SK-N-SH treated with all-trans-retinoic acid at 6 μM for 48 hours (cell line): Measurements from ENCODE around the gene COL4A1.

Experiments
- ATAC-seq: fragments of 200-7000 bp; cut with Tn5 transposase; 3 replicates; pipeline ENCODE4 v1.9.1; 2020; ENCODE audit warnings: mild to moderate bottlenecking, moderate library complexity
- ARNTL ChIP-seq: fragments of 450-650 bp; formaldehyde crosslinking; IDR thresholded peaks from 2 replicates; pipeline ENCODE4 v1.5.0; 2020; ENCODE audit warnings: low read depth, mild to moderate bottlenecking, moderate library complexity, borderline replicate concordance
- BACH2 ChIP-seq: fragments of 250-450 bp; sonication (Bioruptor Pico); IDR thresholded peaks from 2 replicates; pipeline ENCODE4 v1.9.0; 2021; ENCODE audit warnings: mild to moderate bottlenecking, borderline replicate concordance
- CSDC2 ChIP-seq: fragments of 250-450 bp; sonication (Bioruptor Pico); IDR thresholded peaks from 2 replicates; pipeline ENCODE4 v1.5.0; 2020; ENCODE audit warnings: mild to moderate bottlenecking, moderate library complexity
- GLIS3 ChIP-seq: fragments of 250-450 bp; sonication (Bioruptor Pico); IDR thresholded peaks from 2 replicates; pipeline ENCODE4 v1.5.0; 2020; ENCODE audit warnings: mild to moderate bottlenecking, moderate library complexity
- ISL1 ChIP-seq: fragments of 250-450 bp; sonication (Bioruptor Pico); IDR thresholded peaks from 2 replicates; pipeline ENCODE4 v2.1.2; 2022; ENCODE audit warnings: mild to moderate bottlenecking, moderate library complexity
- OSR1 ChIP-seq: fragments of 250-450 bp; sonication (Bioruptor Pico); IDR thresholded peaks from 2 replicates; pipeline ENCODE4 v1.8.0; 2022; ENCODE audit warnings: moderate library complexity, mild to moderate bottlenecking, inconsistent platforms
- PPARA ChIP-seq: fragments of 250-450 bp; sonication (Bioruptor Pico); IDR thresholded peaks from 2 replicates; pipeline ENCODE4 v1.5.0; 2020; ENCODE audit warnings: mild to moderate bottlenecking, borderline replicate concordance
- RARB ChIP-seq: fragments of 250-450 bp; sonication (Bioruptor Pico); IDR thresholded peaks from 2 replicates; pipeline ENCODE4 v1.8.0; 2021; ENCODE audit warnings: mild to moderate bottlenecking, moderate library complexity
- SNAI2 ChIP-seq: fragments of 250-450 bp; sonication (Bioruptor Pico); IDR thresholded peaks from 2 replicates; pipeline ENCODE4 v1.5.0; 2020; ENCODE audit warnings: mild to moderate bottlenecking, moderate library complexity
- TCF4 ChIP-seq: fragments of 250-450 bp; sonication (Bioruptor Pico); IDR thresholded peaks from 2 replicates; pipeline ENCODE4 v1.8.0; 2021; ENCODE audit warnings: mild to moderate bottlenecking, moderate library complexity, borderline replicate concordance
- TOX ChIP-seq: fragments of 250-450 bp; sonication (Bioruptor Pico); IDR thresholded peaks from 2 replicates; pipeline ENCODE4 v1.8.0; 2021; ENCODE audit warnings: mild to moderate bottlenecking, moderate library complexity, borderline replicate concordance
- ZC3H10 ChIP-seq: fragments of 250-450 bp; sonication (Bioruptor Pico); IDR thresholded peaks from 2 replicates; pipeline ENCODE4 v1.5.1; 2021; ENCODE audit warnings: mild to moderate bottlenecking, moderate library complexity
- ZFP3 ChIP-seq: fragments of 250-450 bp; sonication (Bioruptor Pico); IDR thresholded peaks from 2 replicates; pipeline ENCODE4 v1.5.0; 2020; ENCODE audit warnings: mild to moderate bottlenecking, moderate library complexity
- ZFP30 ChIP-seq: fragments of 450-650 bp; formaldehyde crosslinking; IDR thresholded peaks from 2 replicates; pipeline ENCODE4 v1.5.0; 2022; ENCODE audit warnings: mild to moderate bottlenecking, moderate library complexity
- ZNF70 ChIP-seq: fragments of 450-650 bp; formaldehyde crosslinking; IDR thresholded peaks from 2 replicates; pipeline ENCODE4 v1.5.0; 2020; ENCODE audit warnings: mild to moderate bottlenecking, moderate library complexity
- TF ChIP-seq, protein P1 (sequence below): fragments of 250-450 bp; sonication (Bioruptor Pico); IDR thresholded peaks from 2 replicates; pipeline ENCODE4 v1.8.0; 2020; ENCODE audit warnings: mild to moderate bottlenecking, moderate library complexity, borderline replicate concordance
- TF ChIP-seq, protein P2 (sequence below): fragments of 250-450 bp; sonication (Bioruptor Pico); IDR thresholded peaks from 2 replicates; pipeline ENCODE4 v1.5.1; 2020; ENCODE audit warnings: low read depth, mild to moderate bottlenecking, moderate library complexity
- TF ChIP-seq, protein P3 (sequence below): fragments of 250-450 bp; sonication (Bioruptor Pico); IDR thresholded peaks from 2 replicates; pipeline ENCODE4 v1.5.1; 2021; ENCODE audit warnings: mild to moderate bottlenecking, moderate library complexity
- TF ChIP-seq, protein P4 (sequence below): fragments of 250-450 bp; sonication (Bioruptor Pico); IDR thresholded peaks from 2 replicates; pipeline ENCODE4 v1.5.0; 2020; ENCODE audit warnings: mild to moderate bottlenecking, moderate library complexity
- TF ChIP-seq, protein P5 (sequence below): fragments of 250-450 bp; sonication (Bioruptor Pico); IDR thresholded peaks from 2 replicates; pipeline ENCODE4 v1.8.0; 2021; ENCODE audit warnings: low read depth, mild to moderate bottlenecking, moderate library complexity, borderline replicate concordance

Gene COL4A1

DNA sequence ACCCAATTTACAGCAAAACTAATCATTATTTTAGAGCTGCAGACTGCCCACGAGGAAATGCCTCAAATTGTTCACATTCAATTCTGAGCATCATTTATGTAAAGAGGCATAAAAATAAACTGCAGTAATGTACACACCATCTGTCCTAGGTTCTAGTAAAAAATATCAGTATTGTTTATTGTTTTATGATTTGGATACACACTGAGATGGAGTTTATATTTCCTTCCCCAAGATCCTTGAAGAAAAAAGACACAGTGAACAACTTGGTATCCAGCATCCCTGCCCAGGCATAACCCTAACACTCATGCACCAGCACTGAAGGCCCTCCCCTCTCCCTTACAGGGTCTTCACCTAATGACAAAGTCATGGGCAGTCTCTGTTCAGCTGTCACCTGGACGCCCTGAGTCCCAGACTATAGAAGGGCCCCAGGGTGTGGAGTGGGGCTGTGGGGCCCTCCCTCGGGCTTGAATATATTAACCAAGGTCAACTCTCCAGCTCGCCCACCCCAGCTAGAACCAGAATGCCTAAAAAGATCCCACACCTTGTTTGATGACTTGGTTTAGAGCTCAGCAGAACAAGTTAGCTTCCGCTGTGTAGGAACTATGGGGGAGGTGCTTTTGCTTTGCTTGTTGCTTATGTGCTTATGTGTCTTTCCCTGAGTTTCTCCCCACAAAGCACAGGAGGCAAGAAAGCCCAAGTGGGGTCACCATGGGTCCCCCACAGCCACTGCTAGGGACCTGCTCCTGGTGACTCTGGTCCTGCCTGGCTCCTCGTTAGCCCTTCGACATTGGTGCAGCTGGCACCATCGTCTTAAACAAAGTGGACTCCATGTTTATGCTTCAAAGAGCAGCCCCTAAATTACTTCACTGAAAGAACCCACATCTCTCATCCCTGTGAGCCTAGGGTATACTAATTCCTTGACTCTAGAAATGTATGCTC lies 111.1 kb downstream of the COL4A1 start (continued):
- TF ChIP-seq ARNTL (CRISPR knock-in tag) (no peak), ISL1 (CRISPR knock-in tag) (no peak)
- TF ChIP-seq, all 23 proteins: peak for 0

DNA sequence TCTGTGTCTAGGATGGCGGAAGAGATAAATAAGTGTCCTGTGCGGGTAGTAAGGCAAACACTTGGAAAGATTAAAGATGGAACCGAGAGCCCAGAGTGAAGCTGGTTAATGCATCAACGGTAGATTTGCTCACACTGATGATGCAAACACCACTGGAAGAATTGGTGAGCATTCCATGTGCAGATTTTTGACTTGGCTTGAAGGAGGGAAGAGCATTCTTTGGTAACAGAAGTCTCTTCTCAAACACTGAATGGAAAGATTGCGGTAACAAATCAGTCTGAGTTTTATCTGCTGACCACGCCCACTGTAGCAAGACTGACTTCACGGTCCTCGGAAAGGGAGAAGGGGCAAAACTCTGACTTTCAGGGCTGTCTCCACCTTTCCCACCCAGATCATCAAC lies 112.5 kb downstream of the COL4A1 start:
- ATAC-seq: no peak
- no peak for TF ChIP-seq ZNF70 (CRISPR knock-in tag)
- TF ChIP-seq ARNTL (CRISPR knock-in tag): no peak
- TF ChIP-seq, protein P1, sequence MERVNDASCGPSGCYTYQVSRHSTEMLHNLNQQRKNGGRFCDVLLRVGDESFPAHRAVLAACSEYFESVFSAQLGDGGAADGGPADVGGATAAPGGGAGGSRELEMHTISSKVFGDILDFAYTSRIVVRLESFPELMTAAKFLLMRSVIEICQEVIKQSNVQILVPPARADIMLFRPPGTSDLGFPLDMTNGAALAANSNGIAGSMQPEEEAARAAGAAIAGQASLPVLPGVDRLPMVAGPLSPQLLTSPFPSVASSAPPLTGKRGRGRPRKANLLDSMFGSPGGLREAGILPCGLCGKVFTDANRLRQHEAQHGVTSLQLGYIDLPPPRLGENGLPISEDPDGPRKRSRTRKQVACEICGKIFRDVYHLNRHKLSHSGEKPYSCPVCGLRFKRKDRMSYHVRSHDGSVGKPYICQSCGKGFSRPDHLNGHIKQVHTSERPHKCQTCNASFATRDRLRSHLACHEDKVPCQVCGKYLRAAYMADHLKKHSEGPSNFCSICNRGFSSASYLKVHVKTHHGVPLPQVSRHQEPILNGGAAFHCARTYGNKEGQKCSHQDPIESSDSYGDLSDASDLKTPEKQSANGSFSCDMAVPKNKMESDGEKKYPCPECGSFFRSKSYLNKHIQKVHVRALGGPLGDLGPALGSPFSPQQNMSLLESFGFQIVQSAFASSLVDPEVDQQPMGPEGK (CRISPR knock-in tag): no peak
- TF ChIP-seq, protein P2, sequence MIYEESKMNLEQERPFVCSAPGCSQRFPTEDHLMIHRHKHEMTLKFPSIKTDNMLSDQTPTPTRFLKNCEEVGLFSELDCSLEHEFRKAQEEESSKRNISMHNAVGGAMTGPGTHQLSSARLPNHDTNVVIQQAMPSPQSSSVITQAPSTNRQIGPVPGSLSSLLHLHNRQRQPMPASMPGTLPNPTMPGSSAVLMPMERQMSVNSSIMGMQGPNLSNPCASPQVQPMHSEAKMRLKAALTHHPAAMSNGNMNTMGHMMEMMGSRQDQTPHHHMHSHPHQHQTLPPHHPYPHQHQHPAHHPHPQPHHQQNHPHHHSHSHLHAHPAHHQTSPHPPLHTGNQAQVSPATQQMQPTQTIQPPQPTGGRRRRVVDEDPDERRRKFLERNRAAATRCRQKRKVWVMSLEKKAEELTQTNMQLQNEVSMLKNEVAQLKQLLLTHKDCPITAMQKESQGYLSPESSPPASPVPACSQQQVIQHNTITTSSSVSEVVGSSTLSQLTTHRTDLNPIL (CRISPR knock-in tag): no peak
- no peak for TF ChIP-seq TCF4 (CRISPR knock-in tag)
- TF ChIP-seq ZFP30 (CRISPR knock-in tag): no peak
- TF ChIP-seq, protein P3, sequence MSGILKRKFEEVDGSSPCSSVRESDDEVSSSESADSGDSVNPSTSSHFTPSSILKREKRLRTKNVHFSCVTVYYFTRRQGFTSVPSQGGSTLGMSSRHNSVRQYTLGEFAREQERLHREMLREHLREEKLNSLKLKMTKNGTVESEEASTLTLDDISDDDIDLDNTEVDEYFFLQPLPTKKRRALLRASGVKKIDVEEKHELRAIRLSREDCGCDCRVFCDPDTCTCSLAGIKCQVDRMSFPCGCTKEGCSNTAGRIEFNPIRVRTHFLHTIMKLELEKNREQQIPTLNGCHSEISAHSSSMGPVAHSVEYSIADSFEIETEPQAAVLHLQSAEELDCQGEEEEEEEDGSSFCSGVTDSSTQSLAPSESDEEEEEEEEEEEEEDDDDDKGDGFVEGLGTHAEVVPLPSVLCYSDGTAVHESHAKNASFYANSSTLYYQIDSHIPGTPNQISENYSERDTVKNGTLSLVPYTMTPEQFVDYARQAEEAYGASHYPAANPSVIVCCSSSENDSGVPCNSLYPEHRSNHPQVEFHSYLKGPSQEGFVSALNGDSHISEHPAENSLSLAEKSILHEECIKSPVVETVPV (CRISPR knock-in tag): no peak
- TF ChIP-seq CSDC2 (CRISPR knock-in tag): no peak
- no peak for TF ChIP-seq OSR1 (CRISPR knock-in tag)

DNA sequence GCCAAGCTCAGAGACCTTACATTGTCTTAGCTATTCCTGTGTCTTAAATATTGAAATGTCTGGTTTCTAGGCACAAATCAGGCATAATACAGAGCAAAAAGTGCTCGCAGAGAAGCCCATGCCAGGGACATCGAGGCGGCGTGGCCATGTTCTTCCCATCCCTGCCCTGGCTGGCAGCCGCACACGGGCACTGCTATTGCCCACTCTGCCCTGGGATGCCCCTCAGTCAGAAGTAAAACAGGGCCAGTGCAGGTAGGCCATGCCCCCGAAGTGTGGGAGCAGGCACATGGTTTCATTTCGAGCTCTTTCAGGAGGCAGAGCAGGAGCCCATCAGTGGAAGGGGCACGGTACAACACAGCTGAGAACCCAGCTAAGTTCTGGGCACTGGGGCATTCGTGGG lies 113.5 kb downstream of the COL4A1 start:
- TF ChIP-seq ZFP30 (CRISPR knock-in tag) (no peak), TCF4 (CRISPR knock-in tag) (no peak), PPARA (CRISPR knock-in tag) (no peak), ZC3H10 (CRISPR knock-in tag) (no peak), GLIS3 (CRISPR knock-in tag) (no peak), BACH2 (CRISPR knock-in tag) (no peak), ZFP3 (CRISPR knock-in tag) (no peak), ZNF70 (CRISPR knock-in tag) (no peak), OSR1 (CRISPR knock-in tag) (no peak), SNAI2 (CRISPR knock-in tag) (no peak), ISL1 (CRISPR knock-in tag) (no peak), TOX (no peak), RARB (no peak), CSDC2 (CRISPR knock-in tag) (no peak)
- TF ChIP-seq, protein P4, sequence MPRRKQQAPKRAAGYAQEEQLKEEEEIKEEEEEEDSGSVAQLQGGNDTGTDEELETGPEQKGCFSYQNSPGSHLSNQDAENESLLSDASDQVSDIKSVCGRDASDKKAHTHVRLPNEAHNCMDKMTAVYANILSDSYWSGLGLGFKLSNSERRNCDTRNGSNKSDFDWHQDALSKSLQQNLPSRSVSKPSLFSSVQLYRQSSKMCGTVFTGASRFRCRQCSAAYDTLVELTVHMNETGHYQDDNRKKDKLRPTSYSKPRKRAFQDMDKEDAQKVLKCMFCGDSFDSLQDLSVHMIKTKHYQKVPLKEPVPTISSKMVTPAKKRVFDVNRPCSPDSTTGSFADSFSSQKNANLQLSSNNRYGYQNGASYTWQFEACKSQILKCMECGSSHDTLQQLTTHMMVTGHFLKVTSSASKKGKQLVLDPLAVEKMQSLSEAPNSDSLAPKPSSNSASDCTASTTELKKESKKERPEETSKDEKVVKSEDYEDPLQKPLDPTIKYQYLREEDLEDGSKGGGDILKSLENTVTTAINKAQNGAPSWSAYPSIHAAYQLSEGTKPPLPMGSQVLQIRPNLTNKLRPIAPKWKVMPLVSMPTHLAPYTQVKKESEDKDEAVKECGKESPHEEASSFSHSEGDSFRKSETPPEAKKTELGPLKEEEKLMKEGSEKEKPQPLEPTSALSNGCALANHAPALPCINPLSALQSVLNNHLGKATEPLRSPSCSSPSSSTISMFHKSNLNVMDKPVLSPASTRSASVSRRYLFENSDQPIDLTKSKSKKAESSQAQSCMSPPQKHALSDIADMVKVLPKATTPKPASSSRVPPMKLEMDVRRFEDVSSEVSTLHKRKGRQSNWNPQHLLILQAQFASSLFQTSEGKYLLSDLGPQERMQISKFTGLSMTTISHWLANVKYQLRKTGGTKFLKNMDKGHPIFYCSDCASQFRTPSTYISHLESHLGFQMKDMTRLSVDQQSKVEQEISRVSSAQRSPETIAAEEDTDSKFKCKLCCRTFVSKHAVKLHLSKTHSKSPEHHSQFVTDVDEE: no peak
- TF ChIP-seq, protein P1 (CRISPR knock-in tag): no peak
- TF ChIP-seq, protein P5, sequence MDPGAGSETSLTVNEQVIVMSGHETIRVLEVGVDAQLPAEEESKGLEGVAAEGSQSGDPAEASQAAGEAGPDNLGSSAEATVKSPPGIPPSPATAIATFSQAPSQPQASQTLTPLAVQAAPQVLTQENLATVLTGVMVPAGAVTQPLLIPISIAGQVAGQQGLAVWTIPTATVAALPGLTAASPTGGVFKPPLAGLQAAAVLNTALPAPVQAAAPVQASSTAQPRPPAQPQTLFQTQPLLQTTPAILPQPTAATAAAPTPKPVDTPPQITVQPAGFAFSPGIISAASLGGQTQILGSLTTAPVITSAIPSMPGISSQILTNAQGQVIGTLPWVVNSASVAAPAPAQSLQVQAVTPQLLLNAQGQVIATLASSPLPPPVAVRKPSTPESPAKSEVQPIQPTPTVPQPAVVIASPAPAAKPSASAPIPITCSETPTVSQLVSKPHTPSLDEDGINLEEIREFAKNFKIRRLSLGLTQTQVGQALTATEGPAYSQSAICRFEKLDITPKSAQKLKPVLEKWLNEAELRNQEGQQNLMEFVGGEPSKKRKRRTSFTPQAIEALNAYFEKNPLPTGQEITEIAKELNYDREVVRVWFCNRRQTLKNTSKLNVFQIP (CRISPR knock-in tag): no peak

More for the DNA sequence above, 113.5 kb downstream of the COL4A1 start:
- no peak for ATAC-seq
